CD8-positive, alpha-beta memory T cell (primary cell): ENCODE measurements around the gene PGAM4. TPM values are rescaled to one million over a fixed set of nuclear protein-coding genes. Genes with fewer than 3 reads are reported as not detected.

Experiments used
- CTCF ChIA-PET: fragments of 350-600 bp; sonication (Branson Sonifier 250); formaldehyde crosslinking; loops from one replicate; lab custom pipeline; 2021; ENCODE audit warnings: antibody characterized with exemption; lab: Charles Lee
- POLR2A ChIA-PET: fragments of 350-600 bp; sonication (Branson Sonifier 250); formaldehyde crosslinking; loops from one replicate; lab custom pipeline; 2021; ENCODE audit warnings: antibody characterized with exemption; lab: Charles Lee
- DNase-seq, 5 donors: peaks; one replicate each; pipeline versions ENCODE4 v3.0.0 to v3.0.0-alpha.2; 2020 to 2022; ENCODE audit warnings: mixed read lengths in 1 of 5
- H3K27ac ChIP-seq: one replicate; pipeline ENCODE4 v1.7.0; 2013; ENCODE audit warnings: low read depth, mild to moderate bottlenecking, low read length, moderate library complexity
- H3K27me3 ChIP-seq: 2 replicates; pipeline ENCODE4 v1.7.0; 2013; ENCODE audit warnings: low read length, mild to moderate bottlenecking; ENCODE audit not compliant: insufficient read depth, poor library complexity, severe bottlenecking
- H3K36me3 ChIP-seq: 2 replicates; pipeline ENCODE4 v1.7.0; 2013; ENCODE audit warnings: mild to moderate bottlenecking, low read length, moderate library complexity; ENCODE audit not compliant: insufficient read depth
- H3K4me1 ChIP-seq: 2 replicates; pipeline ENCODE4 v1.7.0; 2013; ENCODE audit warnings: mild to moderate bottlenecking, low read length, moderate library complexity; ENCODE audit not compliant: insufficient read depth
- H3K4me3 ChIP-seq: 2 replicates; pipeline ENCODE4 v1.7.0; 2013; ENCODE audit warnings: mild to moderate bottlenecking, low read length
- H3K9me3 ChIP-seq: 2 replicates; pipeline ENCODE4 v1.7.0; 2013; ENCODE audit warnings: mild to moderate bottlenecking, low read length
- H3K27ac Mint-ChIP-seq, 8 donors: one replicate each; pipeline ENCODE4 v1.8.0; 2020 to 2021; ENCODE audit warnings: mixed read lengths in 8 of 8, mild to moderate bottlenecking in 6 of 8, inconsistent platforms in 3 of 8, moderate library complexity in 3 of 8
- H3K27me3 Mint-ChIP-seq, 2 donors: one replicate each; pipeline ENCODE4 v1.8.0; 2020 to 2021; ENCODE audit warnings: mixed read lengths in 2 of 2, mild to moderate bottlenecking in 1 of 2, moderate library complexity in 1 of 2
- H3K36me3 Mint-ChIP-seq, 3 donors: one replicate each; pipeline ENCODE4 v1.8.0; 2020 to 2021; ENCODE audit warnings: mixed read lengths in 3 of 3, inconsistent platforms in 1 of 3, mild to moderate bottlenecking in 1 of 3
- H3K4me1 Mint-ChIP-seq, 3 donors: one replicate each; pipeline ENCODE4 v1.8.0; 2020 to 2021; ENCODE audit warnings: mixed read lengths in 3 of 3, inconsistent platforms in 1 of 3, mild to moderate bottlenecking in 1 of 3
- H3K4me3 Mint-ChIP-seq, 7 donors: one replicate each; pipeline ENCODE4 v1.8.0; 2020 to 2021; ENCODE audit warnings: mixed read lengths in 7 of 7, mild to moderate bottlenecking in 6 of 7, moderate library complexity in 4 of 7, inconsistent platforms in 2 of 7
- H3K9me3 Mint-ChIP-seq, 5 donors: one replicate each; pipeline ENCODE4 v1.8.0; 2020 to 2022; ENCODE audit warnings: mixed read lengths in 5 of 5, mild to moderate bottlenecking in 3 of 5, moderate library complexity in 2 of 5, inconsistent platforms in 1 of 5
- polyA plus RNA-seq: library from polyadenylated mRNA; unstranded; fragments of 300-500 nt; fragmentation: Illumina TruSeq; gene quantifications from one replicate; pipeline ENCODE4 v1.2.3, GENCODE V29; 2021
- total RNA-seq, 2 experiments: library from RNA; stranded (reverse); gene quantifications; one replicate each; pipeline ENCODE4 v1.2.3, GENCODE V29; 2021

PGAM4 gene
- total RNA-seq (1 to 10 TPM in 1 of 2 experiments, under 1 TPM in 1; 0.85 to 1.2 TPM), polyA plus RNA-seq (not detected)

- POLR2A ChIA-PET: no interaction called here
- peaks cover 0 to 28% (median 5%) of the 10 kb centered on the region in 3 donors for H3K36me3 Mint-ChIP-seq
- CTCF ChIA-PET: no interaction called here
- no peaks in the 10 kb centered on the region for H3K9me3 Mint-ChIP-seq
- Histone ChIP-seq H3K9me3 (no peaks in the 10 kb centered on the region), H3K4me1 (no peaks in the 10 kb centered on the region), H3K27me3 (no peaks in the 10 kb centered on the region), H3K27ac (no peak within 1 kb of the TSS), H3K4me3 (no peak within 1 kb of the TSS), H3K36me3 (no peaks in the 10 kb centered on the region)
- DNase-seq: no peak
- no peak within 1 kb of the TSS for H3K4me3 Mint-ChIP-seq
- H3K27ac Mint-ChIP-seq: peak within 1 kb of the TSS in 1 of 8 donors; percentile 34
- H3K27me3 Mint-ChIP-seq: peaks cover 0 to 1% of the 10 kb centered on the region in 2 donors
- H3K4me1 Mint-ChIP-seq: peaks cover 4 to 13% (median 10%) of the 10 kb centered on the region in 3 donors
These were observed at the start of gene PGAM4 for GRCh38 chrX:77969538-77969937. TSS of gene PGAM4 (minus strand) at chrX:77969638. CDS start at chrX:77969638, 0 bp downstream.

DNA sequence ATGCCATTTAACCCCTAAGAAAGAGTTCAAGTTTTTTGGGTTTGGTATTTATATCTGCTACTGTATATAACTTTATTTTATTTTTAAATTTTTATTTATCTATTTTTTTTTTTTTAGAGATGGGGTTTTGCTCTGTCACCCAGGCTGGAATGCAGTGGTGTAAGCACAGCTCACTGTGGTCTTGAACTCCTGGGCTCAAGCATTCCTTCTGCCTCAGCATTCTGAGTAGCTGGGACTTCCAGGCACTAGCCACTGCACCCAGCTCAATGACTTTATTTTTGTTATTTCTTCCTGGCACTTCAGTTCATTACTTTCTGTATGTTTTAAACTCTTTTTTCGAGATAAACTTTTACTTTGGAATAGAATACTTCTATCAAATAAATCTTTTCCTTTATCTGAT, 42.4 kb upstream of the PGAM4 start:
- Mint-ChIP-seq H3K9me3 (no peaks in the 10 kb centered on the region), H3K36me3 (peaks cover 0 to 22% (median 2%) of the 10 kb centered on the region in 3 donors), H3K4me3 (no peak overlapping the region), H3K27ac (peak overlapping the region in 1 of 8 donors; percentile 31), H3K4me1 (no peaks in the 10 kb centered on the region), H3K27me3 (no peaks in the 10 kb centered on the region)
- no peaks in the 10 kb centered on the region for H3K36me3 ChIP-seq
- H3K4me1 ChIP-seq: no peaks in the 10 kb centered on the region
- no peak overlapping the region for H3K27ac ChIP-seq
- ChIA-PET CTCF (interaction anchor here (1.2 kb wide), 1 partner anchor 13 kb away, joined by 3 read pairs; no protein-coding TSS in a partner anchor), POLR2A (no interaction called here)
- no peak overlapping the region for H3K4me3 ChIP-seq
- no peaks in the 10 kb centered on the region for H3K9me3 ChIP-seq
- no peaks in the 10 kb centered on the region for H3K27me3 ChIP-seq
- no peak for DNase-seq

DNA sequence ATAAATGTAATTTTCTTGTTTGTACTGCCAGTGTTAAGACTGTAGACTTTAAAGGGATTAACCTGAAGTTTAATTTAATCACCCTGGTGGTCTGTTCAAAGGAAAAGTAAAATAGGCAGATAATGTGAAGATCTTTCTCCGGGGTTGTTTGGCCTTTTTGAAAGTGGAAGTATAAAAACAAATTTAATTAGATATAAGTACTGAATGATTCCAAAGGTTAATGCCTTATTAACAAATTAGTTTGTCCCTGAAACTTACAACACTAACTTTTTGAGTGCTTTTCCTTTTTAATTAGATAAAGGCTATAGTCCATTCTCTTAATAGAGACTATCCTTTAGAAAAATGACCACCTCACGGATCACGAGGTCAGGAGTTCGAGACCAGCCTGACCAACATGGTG, 10.4 kb upstream of the PGAM4 start:
- Histone ChIP-seq H3K4me3 (no peak overlapping the region), H3K27me3 (no peaks in the 10 kb centered on the region), H3K36me3 (no peaks in the 10 kb centered on the region), H3K4me1 (no peaks in the 10 kb centered on the region), H3K9me3 (no peaks in the 10 kb centered on the region), H3K27ac (no peak overlapping the region)
- POLR2A ChIA-PET: no interaction called here
- Mint-ChIP-seq H3K36me3 (peaks cover 0 to 19% (median 0%) of the 10 kb centered on the region in 3 donors), H3K27ac (no peak overlapping the region), H3K4me1 (no peaks in the 10 kb centered on the region), H3K9me3 (no peaks in the 10 kb centered on the region), H3K27me3 (peaks cover 0 to 5% of the 10 kb centered on the region in 2 donors), H3K4me3 (no peak overlapping the region)
- no peak for DNase-seq
- CTCF ChIA-PET: no interaction called here

GRCh38 chrX:77977518-77977917, 8.1 kb upstream of the PGAM4 start:
- Mint-ChIP-seq H3K9me3 (no peaks in the 10 kb centered on the region), H3K27ac (no peak overlapping the region), H3K36me3 (peaks cover 0 to 29% (median 3%) of the 10 kb centered on the region in 3 donors), H3K4me1 (no peaks in the 10 kb centered on the region), H3K4me3 (no peak overlapping the region), H3K27me3 (peaks cover 0 to 3% of the 10 kb centered on the region in 2 donors)
- CTCF ChIA-PET: no interaction called here
- POLR2A ChIA-PET: no interaction called here
- Histone ChIP-seq H3K36me3 (no peaks in the 10 kb centered on the region), H3K27ac (no peak overlapping the region), H3K4me1 (no peaks in the 10 kb centered on the region), H3K9me3 (no peaks in the 10 kb centered on the region), H3K27me3 (no peaks in the 10 kb centered on the region), H3K4me3 (no peak overlapping the region)
- no peak for DNase-seq

- Mint-ChIP-seq H3K4me3 (no peak overlapping the region), H3K27me3 (peaks cover 0 to 3% of the 10 kb centered on the region in 2 donors), H3K4me1 (no peaks in the 10 kb centered on the region), H3K9me3 (no peaks in the 10 kb centered on the region), H3K36me3 (peaks cover 0 to 30% (median 3%) of the 10 kb centered on the region in 3 donors), H3K27ac (no peak overlapping the region)
- DNase-seq: no peak
- no peak overlapping the region for H3K4me3 ChIP-seq
- POLR2A ChIA-PET: no interaction called here
- H3K9me3 ChIP-seq: no peaks in the 10 kb centered on the region
- CTCF ChIA-PET: no interaction called here
- no peaks in the 10 kb centered on the region for H3K4me1 ChIP-seq
- H3K27ac ChIP-seq: no peak overlapping the region
- no peaks in the 10 kb centered on the region for H3K27me3 ChIP-seq
- no peaks in the 10 kb centered on the region for H3K36me3 ChIP-seq
These were observed 7.7 kb upstream of the PGAM4 start for GRCh38 chrX:77977095-77977494.

DNA sequence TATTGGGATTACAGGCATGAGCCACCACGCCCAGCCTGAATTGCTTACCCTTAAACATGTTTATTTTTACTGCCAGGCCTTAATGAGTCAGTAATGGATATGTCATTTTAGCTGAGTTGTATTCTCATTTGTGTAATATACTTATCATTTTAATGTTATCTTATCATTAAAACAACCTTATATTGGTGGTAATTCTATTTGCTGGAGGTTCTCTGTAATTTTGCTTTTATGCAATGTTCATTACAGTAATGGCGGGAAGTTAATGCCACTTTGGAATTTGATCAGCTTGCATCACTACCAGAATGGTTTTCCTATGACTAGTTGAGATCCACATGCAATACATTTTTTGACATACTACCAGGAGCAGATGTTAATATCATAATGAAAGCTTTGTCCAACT, 6.3 kb upstream of the PGAM4 start:
- peaks cover 0 to 2% (median 0%) of the 10 kb centered on the region in 3 donors for H3K4me1 Mint-ChIP-seq
- CTCF ChIA-PET: no interaction called here

DNA sequence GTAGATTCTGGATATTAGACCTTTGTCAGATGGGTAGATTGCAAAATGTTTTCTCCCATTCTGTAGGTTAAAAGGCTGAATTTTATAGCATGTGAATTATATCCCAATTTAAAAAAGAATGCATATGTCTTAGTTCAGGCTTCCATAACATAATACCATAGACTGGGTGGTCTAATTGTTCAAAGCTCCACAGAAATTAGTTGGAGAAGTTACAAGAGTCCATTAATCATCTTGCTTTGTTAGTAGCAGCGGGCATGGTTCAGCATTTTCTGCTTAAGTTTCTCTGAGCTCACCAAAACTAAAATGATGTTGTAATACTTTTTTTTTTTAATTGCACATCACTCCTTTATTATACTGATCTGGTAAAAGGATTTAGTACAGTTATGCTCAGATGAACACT, 1.8 kb downstream of the PGAM4 start:
- H3K9me3 Mint-ChIP-seq: no peaks in the 10 kb centered on the region
- peaks cover 0 to 26% (median 4%) of the 10 kb centered on the region in 3 donors for H3K36me3 Mint-ChIP-seq
- peaks cover 0 to 1% of the 10 kb centered on the region in 2 donors for H3K27me3 Mint-ChIP-seq
- POLR2A ChIA-PET: no interaction called here
- Histone ChIP-seq H3K9me3 (no peaks in the 10 kb centered on the region), H3K4me3 (no peak overlapping the region), H3K36me3 (no peaks in the 10 kb centered on the region), H3K27ac (no peak overlapping the region), H3K4me1 (no peaks in the 10 kb centered on the region), H3K27me3 (no peaks in the 10 kb centered on the region)
- DNase-seq: no peak
- no peak overlapping the region for H3K4me3 Mint-ChIP-seq
- CTCF ChIA-PET: no interaction called here
- H3K27ac Mint-ChIP-seq: peak overlapping the region in 1 of 8 donors; percentile 52
- H3K4me1 Mint-ChIP-seq: peaks cover 7 to 14% (median 11%) of the 10 kb centered on the region in 3 donors

More for the DNA sequence above, 6.3 kb upstream of the PGAM4 start:
- peaks cover 0 to 34% (median 3%) of the 10 kb centered on the region in 3 donors for H3K36me3 Mint-ChIP-seq
- H3K9me3 Mint-ChIP-seq: no peaks in the 10 kb centered on the region
- no peaks in the 10 kb centered on the region for H3K36me3 ChIP-seq
- H3K9me3 ChIP-seq: no peaks in the 10 kb centered on the region
- POLR2A ChIA-PET: no interaction called here
- H3K27me3 Mint-ChIP-seq: peaks cover 0 to 3% of the 10 kb centered on the region in 2 donors
- H3K27ac ChIP-seq: no peak overlapping the region
- no peak for DNase-seq
- no peak overlapping the region for H3K27ac Mint-ChIP-seq
- H3K4me3 ChIP-seq: no peak overlapping the region
- H3K4me1 ChIP-seq: no peaks in the 10 kb centered on the region
- no peaks in the 10 kb centered on the region for H3K27me3 ChIP-seq
- H3K4me3 Mint-ChIP-seq: no peak overlapping the region

- POLR2A ChIA-PET: no interaction called here
- CTCF ChIA-PET: no interaction called here
These were observed 3.1 kb downstream of the PGAM4 start for GRCh38 chrX:77966361-77966760.

More at GRCh38 chrX:77966361-77966760, 3.1 kb downstream of the PGAM4 start:
- H3K4me3 Mint-ChIP-seq: no peak overlapping the region
- peaks cover 0 to 1% of the 10 kb centered on the region in 2 donors for H3K27me3 Mint-ChIP-seq
- Histone ChIP-seq H3K4me1 (no peaks in the 10 kb centered on the region), H3K9me3 (no peaks in the 10 kb centered on the region), H3K27me3 (no peaks in the 10 kb centered on the region), H3K4me3 (no peak overlapping the region), H3K27ac (no peak overlapping the region), H3K36me3 (no peaks in the 10 kb centered on the region)
- H3K36me3 Mint-ChIP-seq: peaks cover 0 to 23% (median 4%) of the 10 kb centered on the region in 3 donors
- DNase-seq: no peak
- H3K9me3 Mint-ChIP-seq: no peaks in the 10 kb centered on the region
- no peak overlapping the region for H3K27ac Mint-ChIP-seq
- H3K4me1 Mint-ChIP-seq: peaks cover 15 to 27% (median 23%) of the 10 kb centered on the region in 3 donors
